NOMO-1 treated with dmso at 0.1 percent for 144 hours (cell line): ENCODE data around the gene NOA1.
"Not testable (repeated sequence)": the region's sequence is repeated elsewhere in the genome, so short reads cannot be mapped to it uniquely, and the experiment has no call there.

Experiments used
- DNase-seq: peaks from one replicate; lab custom pipeline; 2025; ENCODE audit not compliant: unreplicated experiment; lab: John Stamatoyannopoulos, UW

Gene NOA1

DNA sequence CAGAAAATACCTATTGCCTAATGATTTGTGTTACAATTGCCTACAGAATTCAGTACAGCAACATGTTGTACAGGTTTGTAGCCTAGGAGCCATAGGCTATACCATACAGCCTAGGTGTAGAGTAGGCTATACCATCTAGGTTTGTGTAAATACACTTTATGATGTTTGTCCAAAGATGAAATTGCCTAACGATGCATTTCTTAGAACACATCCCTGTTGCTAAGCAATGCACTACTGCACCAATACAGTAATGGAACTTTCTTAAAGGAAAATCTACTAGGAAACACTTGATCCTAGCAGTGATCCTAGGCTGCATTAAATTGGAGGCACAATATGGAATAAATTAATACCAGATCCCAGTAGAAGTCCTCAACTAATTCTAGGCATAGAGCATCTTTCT, 18.3 kb downstream of the NOA1 start:
- no peak for DNase-seq

DNA sequence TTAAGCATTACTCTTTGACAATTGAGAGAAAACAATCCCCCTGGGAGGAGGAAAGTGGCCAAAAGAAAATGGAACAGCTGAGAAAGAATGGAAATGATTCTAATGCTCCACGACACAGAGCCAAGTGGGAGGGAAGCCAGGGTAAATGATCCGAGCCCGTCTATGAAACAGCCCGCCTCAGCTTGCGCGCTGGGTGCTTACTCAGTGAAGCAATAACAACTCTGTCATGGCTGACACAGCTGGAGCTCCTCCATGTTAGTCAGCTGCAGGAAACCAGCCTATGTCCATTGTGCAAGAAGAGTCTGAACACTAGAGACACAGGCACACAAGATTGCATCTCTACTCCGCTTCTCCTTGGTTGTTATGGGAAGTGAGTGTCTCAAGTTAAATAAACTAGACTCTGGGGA, 19.3 kb downstream of the NOA1 start:
- DNase-seq = peak; percentile 92

GRCh38 chr4:56953680-56954520, 23.5 kb downstream of the NOA1 start:
- DNase-seq = no peak

- DNase-seq = no peak
These were observed 36.0 kb downstream of the NOA1 start for GRCh38 chr4:56941403-56941802.

- no peak for DNase-seq
These were observed 36.4 kb downstream of the NOA1 start for GRCh38 chr4:56940971-56941370.

- DNase-seq = no peak
These were observed 37.0 kb downstream of the NOA1 start for GRCh38 chr4:56940403-56940802.

DNA sequence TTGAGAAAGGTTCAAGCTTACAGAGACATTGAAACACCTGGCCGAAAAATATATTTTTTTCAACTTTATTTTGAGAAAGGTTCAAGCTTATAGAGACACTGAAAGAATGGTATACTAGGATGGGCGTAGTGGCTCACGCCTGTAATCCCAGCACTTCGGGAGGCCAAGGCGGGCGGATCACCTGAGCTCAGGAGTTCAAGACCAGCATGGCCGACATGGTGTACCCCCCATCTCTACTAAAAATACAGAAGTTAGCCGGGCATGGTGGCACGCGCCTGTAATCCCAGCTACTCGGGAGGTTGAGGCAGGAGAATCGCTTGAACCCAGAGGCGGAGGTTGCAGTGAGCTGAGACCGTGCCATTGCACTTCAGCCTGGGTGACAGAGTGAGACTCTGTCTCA, 37.6 kb downstream of the NOA1 start:
- DNase-seq = not testable (repeated sequence)

GRCh38 chr4:56937262-56937661, 40.1 kb downstream of the NOA1 start:
- no peak for DNase-seq

DNA sequence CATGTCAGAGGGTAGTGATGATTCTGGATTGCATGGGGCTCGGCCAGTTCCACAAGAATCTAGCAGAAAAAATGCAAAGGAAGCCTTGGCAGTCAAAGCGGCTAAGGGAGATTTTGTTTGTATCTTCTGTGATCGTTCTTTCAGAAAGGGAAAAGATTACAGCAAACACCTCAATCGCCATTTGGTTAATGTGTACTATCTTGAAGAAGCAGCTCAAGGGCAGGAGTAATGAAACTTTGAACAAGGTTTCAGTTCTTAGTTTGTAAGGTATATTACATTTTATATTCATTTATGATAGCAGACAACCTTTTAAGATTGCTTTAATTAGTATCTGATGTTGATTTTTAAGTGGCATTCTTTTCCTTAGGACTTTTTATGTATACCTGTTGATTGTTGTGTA, 45.5 kb downstream of the NOA1 start:
- no peak for DNase-seq

DNA sequence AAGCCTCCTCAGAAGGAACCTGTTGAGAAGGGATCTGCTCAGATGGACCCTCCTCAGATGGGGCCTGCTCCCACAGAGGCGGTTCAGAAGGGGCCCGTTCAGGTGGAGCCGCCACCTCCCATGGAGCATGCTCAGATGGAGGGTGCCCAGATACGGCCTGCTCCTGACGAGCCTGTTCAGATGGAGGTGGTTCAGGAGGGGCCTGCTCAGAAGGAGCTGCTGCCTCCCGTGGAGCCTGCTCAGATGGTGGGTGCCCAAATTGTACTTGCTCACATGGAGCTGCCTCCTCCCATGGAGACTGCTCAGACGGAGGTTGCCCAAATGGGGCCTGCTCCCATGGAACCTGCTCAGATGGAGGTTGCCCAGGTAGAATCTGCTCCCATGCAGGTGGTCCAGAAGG, 46.8 kb downstream of the NOA1 start:
- DNase-seq = no peak

- DNase-seq = no peak
These were observed 50.2 kb downstream of the NOA1 start for GRCh38 chr4:56927196-56927595.

GRCh38 chr4:56914977-56915376, 62.4 kb downstream of the NOA1 start:
- not testable (repeated sequence) for DNase-seq

- DNase-seq = no peak
These were observed 63.1 kb downstream of the NOA1 start for GRCh38 chr4:56914336-56914735.
